HG03045 (cell line): ENCODE results near the gene CNNM3.
"Not testable (repeated sequence)": the region's sequence is repeated elsewhere in the genome, so short reads cannot be mapped to it uniquely, and the experiment has no call there.

Experiments used
- ATAC-seq: cut with Tn5 transposase; IDR thresholded peaks from one replicate; pipeline ENCODE4 v1.9.1; 2021; ENCODE audit warnings: mild to moderate bottlenecking, moderate library complexity; ENCODE audit not compliant: unreplicated experiment

CNNM3 gene

GRCh38 chr2:96798733-96799622 is 17.1 kb upstream of the CNNM3 start:
- no peak for ATAC-seq

GRCh38 chr2:96799623-96799935 is 16.5 kb upstream of the CNNM3 start:
- ATAC-seq, result no peak

GRCh38 chr2:96800061-96801004 is 15.7 kb upstream of the CNNM3 start:
- ATAC-seq, result no peak

- no peak for ATAC-seq
Observed at GRCh38 chr2:96801005-96801785, 14.9 kb upstream of the CNNM3 start.

- no peak for ATAC-seq
Observed at GRCh38 chr2:96801786-96802595, 14.1 kb upstream of the CNNM3 start.

- ATAC-seq, result no peak
Observed at GRCh38 chr2:96802721-96803120, 13.3 kb upstream of the CNNM3 start.

GRCh38 chr2:96804986-96805385 is 11.1 kb upstream of the CNNM3 start:
- ATAC-seq, result no peak

- ATAC-seq, result not testable (repeated sequence)
Observed at GRCh38 chr2:96805946-96806345, 10.1 kb upstream of the CNNM3 start.

- no peak for ATAC-seq
Observed at GRCh38 chr2:96806468-96807126, 9.5 kb upstream of the CNNM3 start.

- ATAC-seq, result no peak
Observed at GRCh38 chr2:96807127-96807471, 9.0 kb upstream of the CNNM3 start.

GRCh38 chr2:96808176-96808837 is 7.8 kb upstream of the CNNM3 start:
- ATAC-seq, result no peak

- no peak for ATAC-seq
Observed at GRCh38 chr2:96809216-96809882, 6.7 kb upstream of the CNNM3 start.

GRCh38 chr2:96809951-96810782 is 5.9 kb upstream of the CNNM3 start:
- no peak for ATAC-seq

GRCh38 chr2:96810783-96811192 is 5.3 kb upstream of the CNNM3 start:
- no peak for ATAC-seq

GRCh38 chr2:96811917-96812316 is 4.2 kb upstream of the CNNM3 start:
- ATAC-seq, result no peak

- ATAC-seq, result no peak
Observed at GRCh38 chr2:96813656-96814055, 2.4 kb upstream of the CNNM3 start.

GRCh38 chr2:96815326-96816126 is 542 bp upstream of the CNNM3 start:
- peak; percentile 2 for ATAC-seq
